Measurements from ENCODE around the gene KDM4C. TPM values are rescaled to one million over a fixed set of nuclear protein-coding genes. Genes with fewer than 3 reads are reported as not detected.

Gene KDM4C
- total RNA-seq, 4 donors from 2014 or later: 52.1 to 83.6 (median 65.5) TPM

GRCh38 chr9:7163932-7164331 is 406.2 kb downstream of the KDM4C start:
- Histone ChIP-seq H3K9me3 (no peaks in the 10 kb centered on the region), H3K4me3 (replicated peaks in 1 of 3) (no peak overlapping the region), H3K4me1 (peaks cover 0 to 5% of the 10 kb centered on the region in 2 donors), H3K36me3 (peaks cover 0 to 6% of the 10 kb centered on the region in 2 donors), H3K27ac (no peak overlapping the region), H3K27me3 (no peaks in the 10 kb centered on the region)
- intact Hi-C loops (cut with DNase I): no loop called here
- TF ChIP-seq CTCF (IDR thresholded peaks at IDR 0.05) (no peak), POLR2A (IDR thresholded peaks at IDR 0.05) (no peak)
- DNase-seq: no peak
- WGBS, 2 donors: 33 to 47% methylated on average over 1 of the region's 1 CpG

GRCh38 chr9:7164440-7165330 is 406.9 kb downstream of the KDM4C start:
- TF ChIP-seq POLR2A (IDR thresholded peaks at IDR 0.05) (no peak), CTCF (IDR thresholded peaks at IDR 0.05) (no peak)
- Histone ChIP-seq H3K4me3 (replicated peaks in 1 of 3) (no peak overlapping the region), H3K4me1 (peaks cover 0 to 5% of the 10 kb centered on the region in 2 donors), H3K36me3 (peaks cover 0 to 6% of the 10 kb centered on the region in 2 donors), H3K9me3 (no peaks in the 10 kb centered on the region), H3K27me3 (no peaks in the 10 kb centered on the region), H3K27ac (no peak overlapping the region)
- intact Hi-C loops (cut with DNase I): no loop called here
- 74 to 79% methylated on average over 13 of the region's 13 CpGs for WGBS, 2 donors
- DNase-seq: no peak

GRCh38 chr9:7165331-7165975 is 407.7 kb downstream of the KDM4C start:
- no peak overlapping the region for H3K27ac ChIP-seq
- peaks cover 0 to 9% of the 10 kb centered on the region in 2 donors for H3K36me3 ChIP-seq
- no peak for TF ChIP-seq POLR2A (IDR thresholded peaks at IDR 0.05)
- no peak for TF ChIP-seq CTCF (IDR thresholded peaks at IDR 0.05)
- no peaks in the 10 kb centered on the region for H3K27me3 ChIP-seq
- no peaks in the 10 kb centered on the region for H3K9me3 ChIP-seq
- no peak overlapping the region for H3K4me3 ChIP-seq (replicated peaks in 1 of 3)
- peaks cover 0 to 5% of the 10 kb centered on the region in 2 donors for H3K4me1 ChIP-seq
- 89 to 91% methylated on average over 7 of the region's 7 CpGs for WGBS, 2 donors
- intact Hi-C loops (cut with DNase I): no loop called here
- no peak for DNase-seq

GRCh38 chr9:7166074-7166473 is 408.3 kb downstream of the KDM4C start:
- Histone ChIP-seq H3K4me3 (replicated peaks in 1 of 3) (no peak overlapping the region), H3K9me3 (no peaks in the 10 kb centered on the region), H3K27ac (no peak overlapping the region), H3K36me3 (peaks cover 0 to 9% of the 10 kb centered on the region in 2 donors), H3K4me1 (peaks cover 0 to 5% of the 10 kb centered on the region in 2 donors), H3K27me3 (no peaks in the 10 kb centered on the region)
- no peak for TF ChIP-seq POLR2A (IDR thresholded peaks at IDR 0.05)
- no peak for TF ChIP-seq CTCF (IDR thresholded peaks at IDR 0.05)
- WGBS, 2 donors: 86 to 98% methylated on average over 1 of the region's 1 CpG
- DNase-seq: no peak
- intact Hi-C loops (cut with DNase I): no loop called here

All from thyroid gland (tissue), 4 donors.